Stimulated activated effector memory CD8-positive, alpha-beta T cell treated with anti-CD3 and anti-CD28 coated beads, Interleukin-12 subunit alpha, Interleukin-12 subunit beta, amount 100 ng/mL, for 72 hours (primary cell): ENCODE measurements around the gene RNU6-7.

Source experiments
- ATAC-seq: fragments of 150-1000 bp; cut with Tn5 transposase; 2 replicates; pipeline ENCODE4 v1.10.0; 2021
- DNase-seq, 2 donors: peaks; one replicate each; pipeline ENCODE4 v3.0.0; 2021 to 2022; ENCODE audit warnings: low spot score in 2 of 2
- H3K27ac Mint-ChIP-seq: one replicate; pipeline ENCODE4 v1.8.0; 2022; ENCODE audit warnings: mild to moderate bottlenecking, mixed read lengths
- H3K36me3 Mint-ChIP-seq: one replicate; pipeline ENCODE4 v1.8.0; 2022; ENCODE audit warnings: mild to moderate bottlenecking, mixed read lengths
- H3K4me1 Mint-ChIP-seq: one replicate; pipeline ENCODE4 v1.8.0; 2022; ENCODE audit warnings: mixed read lengths
- H3K4me3 Mint-ChIP-seq: one replicate; pipeline ENCODE4 v1.8.0; 2022; ENCODE audit warnings: mild to moderate bottlenecking, mixed read lengths
- H3K9me3 Mint-ChIP-seq: one replicate; pipeline ENCODE4 v1.8.0; 2022; ENCODE audit warnings: mixed read lengths

Gene RNU6-7

DNA sequence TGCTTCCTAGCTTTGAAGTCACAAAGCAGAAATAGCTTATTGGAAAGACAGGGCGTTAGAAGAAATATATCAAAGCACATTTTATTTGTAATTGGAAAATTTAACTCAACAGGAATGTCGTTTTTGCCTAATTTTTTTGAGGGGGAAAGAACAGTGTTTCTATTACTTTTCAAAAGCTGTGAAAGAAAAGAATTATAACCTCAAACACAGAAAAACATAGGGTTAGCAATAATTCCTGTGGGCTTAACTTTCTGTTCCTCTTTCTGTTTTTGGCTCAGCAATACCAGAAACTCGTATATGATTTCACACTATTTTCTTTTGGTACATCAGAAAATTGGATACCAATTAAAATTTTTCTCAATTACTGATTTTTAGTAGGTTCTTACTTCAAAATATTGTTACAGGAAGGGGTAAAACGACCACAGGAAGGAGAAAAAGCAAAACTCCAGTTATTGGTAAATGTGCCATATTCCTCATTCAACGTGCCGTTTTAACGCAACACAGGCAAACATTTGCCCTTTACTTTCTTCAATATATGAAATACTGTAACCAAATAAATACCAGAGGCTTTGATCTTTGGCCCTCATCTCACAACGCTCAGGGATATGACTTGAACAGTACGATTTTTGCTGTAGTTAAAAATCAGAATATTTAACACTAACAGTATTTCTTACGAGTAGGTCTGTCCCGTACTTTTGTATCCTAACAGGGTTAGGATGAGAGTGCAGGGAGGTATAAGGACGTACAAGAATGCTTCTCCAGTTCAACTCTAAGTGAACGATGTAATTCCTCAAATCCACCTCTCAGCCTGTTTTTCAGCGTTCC, 1.3 kb upstream of the RNU6-7 start:
- peaks cover 33% of the 10 kb centered on the region for H3K4me1 Mint-ChIP-seq
- peak overlapping the region; percentile 97 for H3K27ac Mint-ChIP-seq
- no peaks in the 10 kb centered on the region for H3K9me3 Mint-ChIP-seq
- DNase-seq (no peak), ATAC-seq (no peak)
- peak overlapping the region; percentile 84 for H3K4me3 Mint-ChIP-seq
- H3K36me3 Mint-ChIP-seq, result peaks cover 22% of the 10 kb centered on the region

DNA sequence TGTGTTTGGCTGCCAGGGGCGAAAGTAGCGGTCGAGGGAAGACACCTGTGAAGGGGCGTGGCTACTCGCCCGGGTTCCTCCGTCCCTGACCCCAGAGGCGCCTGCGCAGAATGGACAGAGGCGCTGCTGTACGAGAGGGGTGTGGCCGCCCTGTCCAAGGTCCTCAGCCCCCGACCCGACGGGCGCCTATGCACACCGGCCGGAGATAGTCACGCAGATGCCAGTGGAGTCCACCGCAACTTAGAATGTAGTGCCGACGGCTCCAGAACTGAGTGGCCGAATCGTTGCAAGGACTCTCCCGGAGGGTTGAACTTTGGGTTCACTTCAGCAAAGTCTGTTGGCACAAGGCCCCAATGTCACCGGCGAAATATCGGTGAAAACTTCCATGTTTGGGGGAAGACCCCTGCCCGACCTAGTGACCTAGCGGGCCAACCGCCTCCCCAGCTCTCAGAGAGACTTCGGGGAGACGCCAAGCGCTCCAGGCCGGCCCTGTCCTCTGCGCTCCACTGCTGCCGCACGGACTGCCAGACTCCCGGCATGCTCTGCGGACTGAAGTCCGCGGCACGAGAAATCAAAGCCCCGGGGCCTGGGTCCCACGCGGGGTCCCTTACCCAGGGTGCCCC, 541 bp upstream of the RNU6-7 start:
- Mint-ChIP-seq H3K4me3 (peak overlapping the region; percentile 84), H3K36me3 (peaks cover 22% of the 10 kb centered on the region), H3K9me3 (no peaks in the 10 kb centered on the region), H3K4me1 (peaks cover 41% of the 10 kb centered on the region), H3K27ac (peak overlapping the region; percentile 97)
- ATAC-seq (peak; percentile 67), DNase-seq (peak; percentile 55 to 87)

DNA sequence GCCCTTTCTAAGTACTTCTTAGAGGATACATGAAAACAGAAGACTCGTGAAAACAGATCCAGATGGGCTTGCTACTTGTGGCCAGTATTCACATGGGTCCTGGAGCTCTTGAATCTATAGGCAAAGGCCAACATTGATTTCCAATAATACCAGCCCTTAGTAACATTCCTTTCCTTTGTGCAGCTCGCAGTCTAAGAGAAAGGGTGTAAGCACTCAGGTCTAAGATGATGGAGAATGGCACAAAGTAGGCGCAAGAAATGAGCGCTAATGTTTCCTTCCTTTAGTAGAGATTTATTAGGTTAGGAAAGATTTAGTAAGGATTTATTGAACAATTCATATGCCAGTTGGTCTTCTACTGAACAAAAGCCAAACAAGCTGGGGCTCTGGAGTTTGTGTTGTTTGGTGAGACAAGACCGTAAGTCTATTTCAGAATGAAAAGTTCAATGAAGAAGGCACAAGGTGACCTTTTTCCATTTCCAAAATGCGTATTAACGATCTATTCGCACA, 699 bp downstream of the RNU6-7 start:
- peaks cover 46% of the 10 kb centered on the region for H3K4me1 Mint-ChIP-seq
- H3K9me3 Mint-ChIP-seq, result no peaks in the 10 kb centered on the region
- H3K27ac Mint-ChIP-seq, result peak overlapping the region; percentile 97
- no peak for DNase-seq
- H3K36me3 Mint-ChIP-seq, result peaks cover 22% of the 10 kb centered on the region
- peak overlapping the region; percentile 84 for H3K4me3 Mint-ChIP-seq
- ATAC-seq, result no peak

DNA sequence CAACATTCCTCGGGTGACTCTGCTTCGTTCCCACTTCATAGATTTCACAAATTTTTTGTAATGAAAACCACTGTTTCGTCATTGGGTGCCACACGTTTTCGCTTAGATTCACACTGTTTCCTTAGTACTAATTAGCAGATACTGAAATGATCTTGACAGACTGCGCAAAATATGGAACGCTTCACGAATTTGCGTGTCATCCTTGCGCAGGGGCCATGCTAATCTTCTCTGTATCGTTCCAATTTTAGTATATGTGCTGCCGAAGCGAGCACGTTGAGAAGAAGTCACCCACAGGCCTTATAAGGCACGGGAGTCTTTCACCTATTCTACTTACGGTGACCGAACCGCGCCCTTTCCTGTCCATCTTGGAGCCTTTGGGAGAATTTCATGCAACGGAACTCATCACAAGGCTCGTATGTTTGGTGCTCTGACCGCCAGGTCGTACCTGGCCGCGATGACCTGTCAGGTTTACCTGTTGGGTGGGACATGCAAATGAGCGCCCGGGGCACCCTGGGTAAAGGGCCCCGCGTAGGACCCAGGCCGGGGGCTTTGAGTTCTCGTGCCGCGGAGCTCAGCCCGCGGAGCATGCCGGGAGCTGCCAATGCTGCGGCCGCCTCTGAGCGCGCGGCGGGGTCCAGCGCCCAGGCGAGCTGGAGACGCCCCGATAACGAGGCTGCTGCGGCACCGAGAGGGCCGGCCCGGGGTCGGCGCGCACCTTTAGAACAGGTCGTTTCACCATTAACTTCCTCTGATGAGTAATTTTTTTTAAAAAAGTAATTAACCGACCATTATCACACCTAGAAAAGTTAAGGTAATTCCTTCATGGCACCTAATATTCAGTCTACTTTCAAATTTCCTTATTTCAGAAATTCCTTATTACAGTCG, 1.4 kb downstream of the RNU6-7 start, which contains the start of gene RNU6-8:
Gene RNU6-8 (minus strand): TSS at position 272 of the 885 bp plus-strand sequence.
- DNase-seq (peak; percentile 75 to 88), ATAC-seq (peak; percentile 90)
- peaks cover 46% of the 10 kb centered on the region for H3K4me1 Mint-ChIP-seq
- peak within 1 kb of the TSS; percentile 97 for H3K27ac Mint-ChIP-seq
- H3K9me3 Mint-ChIP-seq, result no peaks in the 10 kb centered on the region
- H3K36me3 Mint-ChIP-seq, result peaks cover 22% of the 10 kb centered on the region
- H3K4me3 Mint-ChIP-seq, result peak within 1 kb of the TSS; percentile 84

DNA sequence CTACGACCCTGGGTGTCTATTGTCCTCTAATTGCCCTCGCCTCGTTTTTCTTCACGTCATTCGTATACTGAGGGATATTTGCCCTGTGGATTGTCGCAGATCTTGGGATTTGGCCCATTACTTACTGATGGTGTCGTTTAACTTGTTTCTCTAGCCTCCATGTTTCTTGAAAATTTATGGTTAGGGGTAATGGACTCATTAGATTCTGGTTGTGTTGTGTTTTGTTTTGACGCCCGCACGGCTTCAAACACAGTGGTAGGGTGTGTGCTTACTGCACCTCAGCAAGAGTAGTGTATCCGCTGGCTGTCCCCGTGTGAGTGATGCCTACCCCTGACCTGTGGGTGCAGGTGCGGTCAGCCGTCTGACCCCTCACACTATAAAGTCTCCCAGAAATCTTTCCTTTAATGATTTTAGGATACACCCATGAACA, 2.1 kb downstream of the RNU6-7 start:
- peak overlapping the region; percentile 84 for H3K4me3 Mint-ChIP-seq
- peaks cover 22% of the 10 kb centered on the region for H3K36me3 Mint-ChIP-seq
- peak overlapping the region; percentile 97 for H3K27ac Mint-ChIP-seq
- H3K9me3 Mint-ChIP-seq, result no peaks in the 10 kb centered on the region
- DNase-seq, result peak in 1 of 2 donors; percentile 52
- ATAC-seq, result no peak
- H3K4me1 Mint-ChIP-seq, result peaks cover 46% of the 10 kb centered on the region

DNA sequence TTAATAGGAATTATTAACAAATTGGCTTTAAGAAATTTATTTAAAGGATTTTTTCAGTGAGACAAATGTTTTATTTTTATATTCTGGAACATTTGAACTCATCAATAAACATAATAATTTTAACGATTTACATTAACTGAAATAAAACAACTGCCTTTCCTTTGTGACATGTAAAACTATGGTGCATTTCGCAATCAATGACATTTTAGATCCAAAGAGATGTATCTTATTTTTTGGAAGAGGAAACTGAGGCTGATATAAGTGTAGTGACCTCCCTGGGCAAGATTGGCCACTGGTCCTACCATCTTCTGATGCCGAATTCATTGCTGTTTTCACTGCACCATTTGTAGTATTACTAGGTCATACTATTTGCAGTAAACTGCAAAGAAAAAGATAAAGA, 3.7 kb downstream of the RNU6-7 start:
- Mint-ChIP-seq H3K4me3 (no peak overlapping the region), H3K27ac (no peak overlapping the region), H3K4me1 (peaks cover 46% of the 10 kb centered on the region), H3K9me3 (no peaks in the 10 kb centered on the region), H3K36me3 (peaks cover 22% of the 10 kb centered on the region)
- ATAC-seq (no peak), DNase-seq (no peak)

DNA sequence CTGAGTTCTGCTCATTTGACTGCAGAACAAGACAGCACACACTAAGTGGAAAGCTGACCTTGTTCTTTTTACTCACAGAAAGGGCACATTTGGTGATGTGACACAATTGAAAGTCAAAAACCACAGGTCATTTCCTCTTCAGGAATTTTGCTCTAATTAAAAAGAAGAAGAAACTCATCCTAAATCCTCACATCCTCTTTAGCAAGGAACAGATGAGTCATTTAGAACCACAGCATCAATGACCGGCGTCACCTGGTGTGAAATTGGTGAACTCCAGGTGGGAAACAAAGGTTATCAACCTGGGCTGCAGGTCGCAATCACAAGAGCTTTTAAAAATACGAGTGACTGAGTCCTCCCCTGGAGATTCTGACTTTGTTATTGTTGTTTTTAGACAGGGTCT, 4.1 kb downstream of the RNU6-7 start:
- Mint-ChIP-seq H3K4me1 (peaks cover 42% of the 10 kb centered on the region), H3K9me3 (no peaks in the 10 kb centered on the region), H3K4me3 (no peak overlapping the region), H3K27ac (no peak overlapping the region), H3K36me3 (peaks cover 22% of the 10 kb centered on the region)
- ATAC-seq (no peak), DNase-seq (no peak)

DNA sequence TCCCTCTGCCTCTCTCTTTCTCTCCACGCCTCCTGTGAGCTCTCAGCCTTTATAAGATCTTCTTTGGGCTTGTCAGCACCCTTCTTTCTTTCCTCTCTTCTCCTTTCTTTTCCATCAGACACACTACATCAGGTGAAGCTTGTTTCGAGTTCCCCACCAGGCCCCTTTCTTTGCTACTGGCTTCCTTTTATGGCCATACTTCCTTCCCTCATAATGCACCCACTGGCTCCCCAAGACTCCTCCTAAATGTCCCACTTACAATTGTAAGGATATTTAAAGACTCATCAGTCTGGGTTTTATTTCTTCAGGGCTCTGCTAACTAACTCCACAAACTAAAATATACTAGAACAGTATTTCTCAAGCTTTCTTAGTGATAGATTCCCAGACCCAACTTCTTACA, 4.7 kb downstream of the RNU6-7 start:
- Mint-ChIP-seq H3K9me3 (no peaks in the 10 kb centered on the region), H3K27ac (no peak overlapping the region), H3K4me3 (no peak overlapping the region), H3K4me1 (peaks cover 39% of the 10 kb centered on the region), H3K36me3 (peaks cover 22% of the 10 kb centered on the region)
- no peak for DNase-seq
- ATAC-seq, result no peak

DNA sequence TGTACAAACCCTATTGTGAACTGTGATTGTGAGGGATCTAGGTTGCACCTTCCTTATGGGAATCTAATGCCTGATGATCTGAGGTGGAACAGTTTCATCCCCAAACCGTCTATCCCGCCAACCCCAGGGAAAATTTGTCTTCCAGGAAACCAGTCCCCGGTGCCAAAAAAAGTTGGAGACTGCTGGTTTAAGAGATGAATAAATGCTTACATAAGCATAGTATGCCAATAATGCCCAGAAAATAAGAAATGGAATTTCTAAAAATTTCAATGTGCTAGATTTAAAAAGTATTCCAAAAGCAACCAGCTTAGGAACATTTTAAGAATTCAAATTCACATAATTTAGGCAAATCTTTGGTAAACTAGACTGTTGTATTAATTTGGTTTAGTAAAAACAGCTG, 6.6 kb downstream of the RNU6-7 start:
- Mint-ChIP-seq H3K4me3 (no peak overlapping the region), H3K36me3 (peaks cover 8% of the 10 kb centered on the region), H3K27ac (no peak overlapping the region), H3K9me3 (no peaks in the 10 kb centered on the region), H3K4me1 (peaks cover 22% of the 10 kb centered on the region)
- ATAC-seq (no peak), DNase-seq (no peak)

DNA sequence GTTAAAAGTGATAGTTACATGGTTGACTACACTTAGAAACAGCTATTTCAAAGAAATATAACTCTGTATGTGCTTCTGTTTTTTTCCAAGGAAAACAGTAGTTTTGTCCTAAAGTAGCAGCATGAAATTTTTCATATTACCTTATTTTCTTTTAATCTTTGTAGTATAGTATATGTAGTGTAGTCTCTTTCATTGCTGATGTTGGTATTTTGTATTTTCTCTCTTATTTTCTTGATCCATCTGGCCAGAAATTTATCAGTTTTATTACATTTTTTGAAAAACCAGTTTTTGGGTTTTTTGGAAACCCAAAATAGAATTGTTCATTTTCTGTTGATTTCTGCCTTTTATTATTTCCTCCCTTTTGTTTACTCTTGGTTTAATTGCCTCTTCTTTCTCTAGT, 7.6 kb downstream of the RNU6-7 start:
- no peak for ATAC-seq
- no peak for DNase-seq

DNA sequence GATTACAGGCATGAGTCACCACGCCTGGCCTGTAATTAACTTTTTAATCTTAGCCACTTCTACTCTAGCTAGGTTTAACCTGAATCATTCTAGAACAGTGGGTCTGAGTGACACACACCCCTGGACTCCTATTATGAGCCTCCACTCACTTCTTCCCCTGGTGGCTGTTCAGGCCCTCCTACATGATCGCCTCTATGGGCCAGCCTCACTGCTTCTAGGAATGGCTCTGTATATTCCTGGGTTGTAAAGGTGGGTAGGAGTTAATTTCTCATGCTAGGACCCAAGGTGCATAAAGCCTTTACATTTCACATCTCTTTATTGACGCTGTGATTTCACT, 9.2 kb downstream of the RNU6-7 start:
- Mint-ChIP-seq H3K27ac (no peak overlapping the region), H3K36me3 (no peaks in the 10 kb centered on the region), H3K9me3 (no peaks in the 10 kb centered on the region), H3K4me3 (no peak overlapping the region), H3K4me1 (peaks cover 8% of the 10 kb centered on the region)
- no peak for DNase-seq
- ATAC-seq, result no peak

More for the DNA sequence above, 7.6 kb downstream of the RNU6-7 start:
- Mint-ChIP-seq H3K4me3 (no peak overlapping the region), H3K27ac (no peak overlapping the region), H3K4me1 (peaks cover 14% of the 10 kb centered on the region), H3K36me3 (no peaks in the 10 kb centered on the region), H3K9me3 (no peaks in the 10 kb centered on the region)

DNA sequence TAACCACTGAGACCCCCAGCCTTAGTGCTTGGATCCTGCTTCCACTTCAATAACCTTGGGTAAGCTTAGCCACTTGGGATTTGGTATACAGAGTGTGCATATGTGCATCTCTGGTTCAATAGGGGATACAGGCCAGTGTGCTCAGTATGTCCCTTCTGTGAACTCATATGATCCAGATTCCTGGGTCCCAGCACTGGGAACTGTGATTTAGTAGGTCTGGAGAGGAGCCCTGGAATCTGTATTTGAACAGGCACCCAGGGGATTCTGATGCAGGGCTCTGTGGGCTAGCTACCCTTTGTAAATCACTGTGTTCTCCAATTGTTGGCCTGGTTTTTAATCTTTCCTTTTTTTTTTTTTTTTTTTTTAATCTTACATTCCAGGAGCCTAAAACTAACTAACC, 11.0 kb downstream of the RNU6-7 start:
- no peak overlapping the region for H3K27ac Mint-ChIP-seq
- H3K4me1 Mint-ChIP-seq, result no peaks in the 10 kb centered on the region
- DNase-seq (no peak), ATAC-seq (no peak)
- H3K9me3 Mint-ChIP-seq, result no peaks in the 10 kb centered on the region
- H3K36me3 Mint-ChIP-seq, result no peaks in the 10 kb centered on the region
- no peak overlapping the region for H3K4me3 Mint-ChIP-seq

DNA sequence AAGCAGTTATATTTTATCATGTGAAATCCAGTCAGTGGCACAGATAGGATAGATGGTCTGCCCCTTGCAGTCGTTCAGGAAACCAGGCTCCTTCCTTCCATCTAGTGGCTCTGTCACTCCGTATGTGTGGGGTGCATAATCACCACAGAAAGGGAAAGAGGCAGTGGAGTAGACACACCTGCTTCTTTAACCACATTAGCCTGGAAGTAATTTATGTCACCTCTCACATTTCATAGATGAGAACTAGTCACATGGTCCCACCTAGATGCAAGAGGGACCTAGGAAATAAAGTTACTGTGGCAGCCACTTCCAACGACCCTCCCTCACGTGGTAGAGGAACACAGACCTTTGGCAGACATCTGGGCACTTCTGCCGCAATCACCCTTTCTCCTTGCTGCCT, 15.5 kb downstream of the RNU6-7 start:
- Mint-ChIP-seq H3K27ac (no peak overlapping the region), H3K9me3 (no peaks in the 10 kb centered on the region), H3K4me3 (no peak overlapping the region), H3K36me3 (no peaks in the 10 kb centered on the region), H3K4me1 (no peaks in the 10 kb centered on the region)
- peak; percentile 26 for ATAC-seq
- no peak for DNase-seq

DNA sequence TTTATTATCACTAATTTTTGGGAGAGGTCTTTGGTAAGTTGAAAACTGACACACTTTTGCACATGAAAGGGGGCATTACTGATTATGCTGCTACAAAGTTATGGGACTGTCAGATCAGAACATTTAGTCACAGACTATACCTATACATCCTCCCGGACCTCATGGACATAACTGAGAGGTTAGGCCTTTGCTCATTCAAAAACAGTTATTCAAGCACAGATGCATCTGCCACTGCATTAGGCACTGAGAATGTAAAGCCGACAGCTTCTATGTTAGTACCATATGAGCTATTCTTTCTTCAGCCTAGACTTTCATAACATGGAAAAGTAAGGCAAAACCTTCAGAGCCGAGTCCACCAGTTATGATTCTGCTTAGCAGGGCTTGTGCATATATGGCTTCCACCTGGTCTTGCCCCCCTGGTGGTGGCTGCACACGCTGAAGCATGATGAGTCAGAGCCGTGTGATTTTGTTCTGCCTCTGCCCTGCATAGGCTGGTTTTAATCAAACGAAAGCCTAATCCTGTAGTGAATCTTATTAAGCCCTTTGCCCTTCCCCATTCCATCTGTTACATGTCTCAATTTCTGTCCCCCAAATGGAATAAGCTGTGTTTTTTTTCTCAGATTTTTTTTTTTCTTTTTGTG, 23.0 kb downstream of the RNU6-7 start:
- Mint-ChIP-seq H3K9me3 (no peaks in the 10 kb centered on the region), H3K4me1 (no peaks in the 10 kb centered on the region), H3K4me3 (no peak overlapping the region), H3K36me3 (no peaks in the 10 kb centered on the region), H3K27ac (no peak overlapping the region)
- no peak for DNase-seq
- ATAC-seq, result peak; percentile 64
